Activated CD8-positive, alpha-beta T cell treated with anti-CD3 and anti-CD28 coated beads, Interleukin-2, amount 10 ng/mL, durations not matched to agents 7 days and 5 days (primary cell): ENCODE data around the gene ATF7IP2. TPM values are rescaled to one million over a fixed set of nuclear protein-coding genes. Genes with fewer than 3 reads are reported as not detected.
"Not testable (repeated sequence)": the region's sequence is repeated elsewhere in the genome, so short reads cannot be mapped to it uniquely, and the experiment has no call there.

Experiments used
- ATAC-seq: fragments of 150-1000 bp; cut with Tn5 transposase; one replicate; pipeline ENCODE4 v1.10.0; 2021; ENCODE audit warnings: moderate library complexity
- CTCF ChIA-PET: fragments of 350-600 bp; sonication (Branson Sonifier 250); formaldehyde crosslinking; loops from one replicate; lab custom pipeline; 2021; ENCODE audit warnings: antibody characterized with exemption; lab: Charles Lee
- POLR2A ChIA-PET: fragments of 350-600 bp; sonication (Branson Sonifier 250); formaldehyde crosslinking; loops from one replicate; lab custom pipeline; 2021; ENCODE audit warnings: antibody characterized with exemption; lab: Charles Lee
- DNase-seq: peaks from one replicate; pipeline ENCODE4 v3.0.0-alpha.2; 2020
- H3K27ac Mint-ChIP-seq: one replicate; pipeline ENCODE4 v1.8.0; 2021; ENCODE audit warnings: mild to moderate bottlenecking, mixed read lengths
- H3K27me3 Mint-ChIP-seq: one replicate; pipeline ENCODE4 v1.8.0; 2021; ENCODE audit warnings: low read depth, mixed read lengths
- H3K36me3 Mint-ChIP-seq: one replicate; pipeline ENCODE4 v1.8.0; 2021; ENCODE audit warnings: low read depth, mixed read lengths
- H3K4me1 Mint-ChIP-seq: one replicate; pipeline ENCODE4 v1.8.0; 2021; ENCODE audit warnings: low read depth, mixed read lengths
- H3K4me3 Mint-ChIP-seq: one replicate; pipeline ENCODE4 v1.8.0; 2021; ENCODE audit warnings: mild to moderate bottlenecking, mixed read lengths
- H3K9me3 Mint-ChIP-seq: one replicate; pipeline ENCODE4 v1.8.0; 2022; ENCODE audit warnings: mixed read lengths; ENCODE audit not compliant: insufficient read depth
- total RNA-seq, 2 experiments: library from RNA; stranded (reverse); gene quantifications; one replicate each; pipeline ENCODE4 v1.2.3, GENCODE V29; 2021

The ATF7IP2 gene
- total RNA-seq, 2 experiments from 2014 or later, result 30.1 to 31.3 TPM

DNA sequence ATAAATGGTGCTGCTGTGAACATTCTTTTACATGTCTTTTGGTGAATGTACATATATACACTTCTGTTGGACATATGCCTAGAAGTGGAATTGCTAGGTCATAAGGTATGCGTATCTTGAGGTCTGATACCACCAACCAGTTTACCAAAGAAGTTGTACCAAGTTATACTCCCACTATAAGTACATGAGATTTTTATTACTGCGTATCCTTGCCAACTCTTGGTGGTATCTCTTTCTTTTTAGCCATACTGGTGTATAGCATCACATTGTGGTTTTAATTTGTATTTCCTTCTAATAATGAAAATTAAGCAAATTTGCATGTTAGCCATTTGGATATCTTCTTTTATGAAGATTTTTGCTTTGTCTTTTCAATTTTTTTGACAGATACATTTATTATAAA lies 80.5 kb downstream of the ATF7IP2 start:
- Mint-ChIP-seq H3K9me3 (no peaks in the 10 kb centered on the region), H3K27ac (no peak overlapping the region), H3K4me1 (no peaks in the 10 kb centered on the region), H3K4me3 (no peak overlapping the region), H3K27me3 (no peaks in the 10 kb centered on the region), H3K36me3 (peaks cover 39% of the 10 kb centered on the region)
- ChIA-PET CTCF (no interaction called here), POLR2A (no interaction called here)
- no peak for ATAC-seq
- DNase-seq, result no peak

- H3K27me3 Mint-ChIP-seq, result no peaks in the 10 kb centered on the region
- CTCF ChIA-PET, result no interaction called here
- H3K9me3 Mint-ChIP-seq, result no peaks in the 10 kb centered on the region
Measured at GRCh38 chr16:10466861-10467260, 81.0 kb downstream of the ATF7IP2 start.

DNA sequence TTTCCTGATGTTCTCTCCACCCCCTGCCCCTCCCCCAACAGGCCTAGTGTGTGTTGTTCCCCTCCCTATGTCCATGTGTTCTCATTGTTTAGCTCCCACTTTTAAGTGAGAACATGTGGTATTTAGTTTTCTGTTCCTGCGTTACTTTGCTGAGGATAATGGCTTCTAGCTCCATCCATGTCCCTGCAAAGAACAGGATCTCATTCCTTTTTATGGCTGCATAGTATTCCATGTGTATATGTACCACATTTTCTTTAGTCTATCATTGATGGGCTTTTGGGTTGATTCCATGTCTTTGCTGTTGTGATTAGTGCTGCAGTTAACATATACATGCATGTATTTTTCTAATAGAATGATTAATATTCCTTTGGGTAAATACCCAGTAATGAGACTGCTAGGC lies 90.8 kb downstream of the ATF7IP2 start:
- H3K4me3 Mint-ChIP-seq, result not testable (repeated sequence)

More at GRCh38 chr16:10466861-10467260, 81.0 kb downstream of the ATF7IP2 start:
- Mint-ChIP-seq H3K27ac (no peak overlapping the region), H3K4me3 (no peak overlapping the region), H3K36me3 (peaks cover 37% of the 10 kb centered on the region), H3K4me1 (no peaks in the 10 kb centered on the region)
- POLR2A ChIA-PET, result no interaction called here
- DNase-seq (no peak), ATAC-seq (no peak)

DNA sequence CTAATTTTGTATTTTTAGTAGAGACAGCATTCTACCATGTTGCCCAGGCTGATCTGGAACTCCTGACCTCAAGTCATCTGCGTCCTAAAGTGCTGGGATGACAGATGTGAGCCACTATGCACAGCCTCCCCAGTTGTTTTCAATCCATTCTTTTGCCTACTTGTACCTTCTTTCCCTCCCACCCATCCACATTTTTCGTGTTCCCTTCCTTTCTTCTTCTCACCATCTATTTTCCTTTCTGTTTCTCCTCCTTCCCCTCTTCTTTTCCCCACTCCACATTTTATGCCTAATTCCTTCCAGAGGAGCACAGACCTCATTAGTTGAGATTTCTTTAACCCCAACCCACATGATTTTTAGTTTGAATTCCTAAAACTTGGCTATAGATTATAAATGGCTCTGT lies 94.3 kb downstream of the ATF7IP2 start:
- Mint-ChIP-seq H3K27ac (no peak overlapping the region), H3K4me1 (no peaks in the 10 kb centered on the region), H3K9me3 (peaks cover 4% of the 10 kb centered on the region), H3K36me3 (peaks cover 42% of the 10 kb centered on the region), H3K4me3 (no peak overlapping the region), H3K27me3 (no peaks in the 10 kb centered on the region)
- POLR2A ChIA-PET, result no interaction called here
- CTCF ChIA-PET, result no interaction called here
- DNase-seq (no peak), ATAC-seq (no peak)

More for the DNA sequence above, 90.8 kb downstream of the ATF7IP2 start:
- H3K27me3 Mint-ChIP-seq, ATAC-seq, CTCF ChIA-PET, H3K4me1 Mint-ChIP-seq, H3K9me3 Mint-ChIP-seq, DNase-seq, POLR2A ChIA-PET, H3K27ac Mint-ChIP-seq: not testable (repeated sequence)
- H3K36me3 Mint-ChIP-seq, result peaks cover 41% of the 10 kb centered on the region

GRCh38 chr16:10485159-10485558 lies 99.3 kb downstream of the ATF7IP2 start:
- no peak overlapping the region for H3K27ac Mint-ChIP-seq
- ATAC-seq (no peak), DNase-seq (no peak)
- no peaks in the 10 kb centered on the region for H3K4me1 Mint-ChIP-seq
- ChIA-PET POLR2A (no interaction called here), CTCF (no interaction called here)
- H3K27me3 Mint-ChIP-seq, result no peaks in the 10 kb centered on the region
- H3K36me3 Mint-ChIP-seq, result peaks cover 30% of the 10 kb centered on the region
- H3K4me3 Mint-ChIP-seq, result no peak overlapping the region
- H3K9me3 Mint-ChIP-seq, result peaks cover 12% of the 10 kb centered on the region

GRCh38 chr16:10485698-10486382 lies 100.0 kb downstream of the ATF7IP2 start:
- CTCF ChIA-PET, result no interaction called here
- no peaks in the 10 kb centered on the region for H3K27me3 Mint-ChIP-seq
- no peak overlapping the region for H3K4me3 Mint-ChIP-seq
- ATAC-seq (no peak), DNase-seq (no peak)
- no peaks in the 10 kb centered on the region for H3K4me1 Mint-ChIP-seq
- H3K27ac Mint-ChIP-seq, result no peak overlapping the region
- H3K9me3 Mint-ChIP-seq, result peaks cover 12% of the 10 kb centered on the region
- peaks cover 27% of the 10 kb centered on the region for H3K36me3 Mint-ChIP-seq
- POLR2A ChIA-PET, result no interaction called here

DNA sequence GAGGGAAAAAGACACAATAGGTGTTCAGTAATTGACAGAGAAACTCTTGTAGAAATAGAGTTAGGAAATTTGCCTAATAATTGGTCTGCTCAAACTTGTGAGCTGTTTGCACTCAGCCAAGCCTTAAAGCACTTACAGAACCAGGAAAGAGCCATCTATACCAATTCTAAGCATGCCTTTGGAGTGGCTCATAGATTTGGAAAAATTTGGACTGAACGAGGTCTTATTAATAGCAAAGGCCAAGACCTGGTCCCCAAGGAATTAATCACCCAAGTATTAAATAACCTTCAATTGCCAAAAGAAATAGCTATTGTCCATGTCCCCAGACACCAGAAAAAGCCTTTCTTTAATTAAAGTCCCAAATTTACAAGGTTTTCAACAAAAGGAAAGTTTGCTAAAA lies 104.3 kb downstream of the ATF7IP2 start:
- no peaks in the 10 kb centered on the region for H3K27me3 Mint-ChIP-seq
- H3K9me3 Mint-ChIP-seq, result peaks cover 11% of the 10 kb centered on the region
- ChIA-PET CTCF (no interaction called here), POLR2A (no interaction called here)
- DNase-seq, result no peak
- no peaks in the 10 kb centered on the region for H3K4me1 Mint-ChIP-seq
- H3K36me3 Mint-ChIP-seq, result peaks cover 8% of the 10 kb centered on the region
- no peak for ATAC-seq
- H3K4me3 Mint-ChIP-seq, result no peak overlapping the region
- H3K27ac Mint-ChIP-seq, result no peak overlapping the region

- H3K36me3 Mint-ChIP-seq, result peaks cover 2% of the 10 kb centered on the region
- H3K9me3 Mint-ChIP-seq, result peaks cover 5% of the 10 kb centered on the region
- no peak overlapping the region for H3K4me3 Mint-ChIP-seq
- no peak overlapping the region for H3K27ac Mint-ChIP-seq
- no peaks in the 10 kb centered on the region for H3K4me1 Mint-ChIP-seq
- ChIA-PET POLR2A (no interaction called here), CTCF (no interaction called here)
- DNase-seq (no peak), ATAC-seq (no peak)
- no peaks in the 10 kb centered on the region for H3K27me3 Mint-ChIP-seq
Measured at GRCh38 chr16:10493276-10493675, 107.4 kb downstream of the ATF7IP2 start.

DNA sequence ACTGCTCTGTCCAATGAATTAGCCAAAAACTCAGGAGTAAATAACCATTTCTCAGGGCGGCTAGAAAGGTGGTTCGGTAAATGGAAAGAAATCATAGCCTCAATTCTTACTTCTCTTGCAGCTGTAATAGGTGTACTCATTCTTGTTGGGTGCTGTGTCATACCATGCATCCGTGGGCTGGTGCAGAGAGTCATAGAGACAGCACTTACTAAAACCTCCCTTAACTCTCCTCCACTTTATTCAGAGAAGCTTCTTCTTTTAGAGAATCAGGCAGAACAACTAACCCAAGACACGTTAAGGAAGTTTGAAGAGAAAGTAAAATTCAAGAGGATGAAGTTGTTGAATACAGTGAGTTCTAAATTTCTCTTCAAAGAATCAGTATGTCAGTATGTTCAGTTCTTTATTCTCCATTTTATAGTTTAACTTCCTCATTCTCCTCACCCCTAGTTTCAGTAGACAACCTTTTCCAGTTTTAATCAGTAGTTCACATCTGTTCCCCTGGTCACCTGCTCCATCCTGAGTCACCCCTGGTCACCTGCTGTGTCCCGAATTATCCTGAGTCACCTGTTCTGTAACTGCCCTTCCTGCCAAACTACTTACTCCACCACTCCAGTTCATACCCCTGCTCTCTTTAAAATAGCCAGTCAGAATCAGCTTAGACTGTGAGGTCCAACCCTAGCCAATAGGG lies 108.6 kb downstream of the ATF7IP2 start:
- H3K27me3 Mint-ChIP-seq, result no peaks in the 10 kb centered on the region
- POLR2A ChIA-PET, result no interaction called here
- no peak overlapping the region for H3K4me3 Mint-ChIP-seq
- H3K27ac Mint-ChIP-seq, result no peak overlapping the region
- DNase-seq (no peak), ATAC-seq (no peak)
- no peaks in the 10 kb centered on the region for H3K4me1 Mint-ChIP-seq
- peaks cover 2% of the 10 kb centered on the region for H3K36me3 Mint-ChIP-seq
- CTCF ChIA-PET, result no interaction called here
- H3K9me3 Mint-ChIP-seq, result peaks cover 5% of the 10 kb centered on the region

GRCh38 chr16:10495031-10495345 lies 109.1 kb downstream of the ATF7IP2 start:
- ATAC-seq (no peak), DNase-seq (no peak)
- ChIA-PET POLR2A (no interaction called here), CTCF (no interaction called here)
- Mint-ChIP-seq H3K4me1 (no peaks in the 10 kb centered on the region), H3K4me3 (no peak overlapping the region), H3K36me3 (peaks cover 2% of the 10 kb centered on the region), H3K27me3 (no peaks in the 10 kb centered on the region), H3K27ac (no peak overlapping the region), H3K9me3 (peaks cover 5% of the 10 kb centered on the region)

GRCh38 chr16:10497132-10498101 lies 111.6 kb downstream of the ATF7IP2 start:
- DNase-seq (peak; percentile 26), ATAC-seq (no peak)
- ChIA-PET CTCF (interaction anchor here (0.9 to 1.2 kb wide), 2 partner anchors 180 to 240 kb away, joined by 3 read pairs; no protein-coding TSS in a partner anchor), POLR2A (no interaction called here)
- peaks cover 2% of the 10 kb centered on the region for H3K36me3 Mint-ChIP-seq
- no peaks in the 10 kb centered on the region for H3K27me3 Mint-ChIP-seq
- H3K27ac Mint-ChIP-seq, result no peak overlapping the region
- H3K9me3 Mint-ChIP-seq, result peaks cover 5% of the 10 kb centered on the region
- H3K4me3 Mint-ChIP-seq, result no peak overlapping the region
- no peaks in the 10 kb centered on the region for H3K4me1 Mint-ChIP-seq

- ChIA-PET CTCF (interaction anchor here (0.7 to 1.0 kb wide), 2 partner anchors 14 to 186 kb away, joined by 3 to 4 read pairs; no protein-coding TSS in a partner anchor), POLR2A (no interaction called here)
- H3K9me3 Mint-ChIP-seq, result peaks cover under 1% of the 10 kb centered on the region
- no peak for ATAC-seq
- no peak for DNase-seq
- H3K27ac Mint-ChIP-seq, result no peak overlapping the region
- no peaks in the 10 kb centered on the region for H3K27me3 Mint-ChIP-seq
- no peaks in the 10 kb centered on the region for H3K36me3 Mint-ChIP-seq
- no peaks in the 10 kb centered on the region for H3K4me1 Mint-ChIP-seq
- no peak overlapping the region for H3K4me3 Mint-ChIP-seq
Measured at GRCh38 chr16:10500582-10500981, 114.7 kb downstream of the ATF7IP2 start.
